B cell (primary cell): ENCODE measurements around the gene LRRC74B. TPM values are rescaled to one million over a fixed set of nuclear protein-coding genes. Genes with fewer than 3 reads are reported as not detected.
"Not testable (repeated sequence)": the region's sequence is repeated elsewhere in the genome, so short reads cannot be mapped to it uniquely, and the experiment has no call there.

ENCODE experiments used
- ATAC-seq: fragments of 200-7000 bp; cut with Tn5 transposase; one replicate; pipeline ENCODE4 v1.10.0; 2021; ENCODE audit warnings: low read depth, mild to moderate bottlenecking, moderate number of reproducible peaks, moderate library complexity
- CTCF ChIA-PET: fragments of 350-600 bp; sonication (Branson Sonifier 250); formaldehyde crosslinking; loops from one replicate; lab custom pipeline; 2021; ENCODE audit warnings: antibody characterized with exemption, inconsistent platforms; lab: Charles Lee
- POLR2A ChIA-PET: fragments of 350-600 bp; sonication (Branson Sonifier 250); formaldehyde crosslinking; loops from one replicate; lab custom pipeline; 2021; ENCODE audit warnings: antibody characterized with exemption; lab: Charles Lee
- DNase-seq: peaks from one replicate; pipeline ENCODE4 v3.0.0; 2013
- H2AFZ ChIP-seq: 2 replicates; pipeline ENCODE4 v1.6.1; 2012; ENCODE audit warnings: mild to moderate bottlenecking, low read depth, low read length; ENCODE audit not compliant: insufficient read depth, poor library complexity, severe bottlenecking
- H3K27ac ChIP-seq, 2 donors: 1 replicate in 1 of 2; 2 replicates in 1 of 2; pipeline ENCODE4 v1.5.1; 2012 to 2013; ENCODE audit warnings: low read length in 2 of 2, mild to moderate bottlenecking in 2 of 2, moderate library complexity in 1 of 2
- H3K27me3 ChIP-seq, 4 experiments: fragments of 200-600 bp in 1 of 4; sonication (generic) in 1 of 4; replicated peaks in 1 of 4; 1 replicate in 2 of 4; 2 replicates in 2 of 4; pipeline versions ENCODE4 v1.6.1 to v1.7.0; 2013 to 2016; ENCODE audit warnings: low read length in 3 of 4, mild to moderate bottlenecking in 2 of 4, mixed read lengths in 1 of 4, moderate library complexity in 1 of 4; ENCODE audit not compliant: insufficient read depth in 4 of 4, control insufficient read depth in 3 of 4; ENCODE audit errors: control extremely low read depth in 1 of 4
- H3K36me3 ChIP-seq, 2 experiments: replicated peaks in 1 of 2; 1 replicate in 1 of 2; 2 replicates in 1 of 2; pipeline versions ENCODE4 v1.6.1 to v1.7.1; 2013; ENCODE audit warnings: low read length in 1 of 2; ENCODE audit not compliant: insufficient read depth in 2 of 2, control insufficient read depth in 1 of 2; ENCODE audit errors: control extremely low read depth in 1 of 2, extremely low read depth in 1 of 2
- H3K4me1 ChIP-seq, 2 donors: fragments of 200-600 bp in 1 of 2; sonication (generic) in 1 of 2; 1 replicate in 1 of 2; 2 replicates in 1 of 2; pipeline versions ENCODE4 v1.5.1 to v1.6.1; 2013 to 2017; ENCODE audit warnings: low read length in 2 of 2; ENCODE audit not compliant: control insufficient read depth in 2 of 2, insufficient read depth in 2 of 2
- H3K4me2 ChIP-seq: replicated peaks from 2 replicates; pipeline ENCODE3; 2012; ENCODE audit warnings: mild to moderate bottlenecking, low read depth, low read length; ENCODE audit not compliant: poor library complexity, severe bottlenecking
- H3K4me3 ChIP-seq, 5 experiments: fragments of 200-600 bp in 1 of 5; sonication (generic) in 1 of 5; 1 replicate in 3 of 5; 2 replicates in 2 of 5; pipeline versions ENCODE4 v1.5.1 to v1.7.0; 2011 to 2016; ENCODE audit warnings: low read length in 4 of 5, mild to moderate bottlenecking in 4 of 5, low read depth in 2 of 5, control low read depth in 1 of 5, moderate library complexity in 1 of 5; ENCODE audit not compliant: insufficient read depth in 1 of 5; ENCODE audit errors: control extremely low read depth in 1 of 5, extremely low read depth in 1 of 5
- H3K79me2 ChIP-seq: fragments of 200-600 bp; sonication (generic); one replicate; pipeline ENCODE4 v1.6.0; 2016; ENCODE audit warnings: low read length; ENCODE audit not compliant: control insufficient read depth, insufficient read depth
- H3K9ac ChIP-seq: fragments of 200-600 bp; sonication (generic); 2 replicates; pipeline ENCODE4 v1.6.1; 2017; ENCODE audit warnings: mild to moderate bottlenecking, low read length, moderate library complexity
- H3K9me3 ChIP-seq, 3 donors: one replicate each; pipeline versions ENCODE4 v1.6.1 to v1.7.1; 2013; ENCODE audit warnings: low read length in 2 of 3; ENCODE audit not compliant: control insufficient read depth in 2 of 3, insufficient read depth in 1 of 3; ENCODE audit errors: control extremely low read depth in 1 of 3
- H4K20me1 ChIP-seq: 2 replicates; pipeline ENCODE4 v1.6.0; 2012; ENCODE audit warnings: mild to moderate bottlenecking, low read length; ENCODE audit not compliant: insufficient read depth, control insufficient read depth, poor library complexity, severe bottlenecking
- H3K27ac Mint-ChIP-seq: one replicate; pipeline ENCODE4 v1.8.0; 2021; ENCODE audit warnings: mixed read lengths
- H3K27me3 Mint-ChIP-seq: one replicate; pipeline ENCODE4 v1.8.0; 2021; ENCODE audit warnings: mixed read lengths
- H3K4me1 Mint-ChIP-seq: one replicate; pipeline ENCODE4 v1.8.0; 2021; ENCODE audit warnings: mixed read lengths
- H3K4me3 Mint-ChIP-seq: one replicate; pipeline ENCODE4 v1.8.0; 2021; ENCODE audit warnings: mixed read lengths
- H3K9me3 Mint-ChIP-seq: one replicate; pipeline ENCODE4 v1.8.0; 2022; ENCODE audit warnings: mixed read lengths; ENCODE audit not compliant: insufficient read depth
- EZH2 ChIP-seq: IDR thresholded peaks from 2 replicates; pipeline ENCODE4 v1.6.1; 2012; ENCODE audit warnings: borderline replicate concordance, low read depth, mild to moderate bottlenecking, moderate library complexity, low read length; ENCODE audit not compliant: insufficient read depth, poor library complexity, severe bottlenecking
- WGBS: methylation state at CpG from one replicate; pipeline ENCODE4 v1.1.5; 2013; ENCODE audit warnings: missing lambda C conversion rate; ENCODE audit not compliant: insufficient coverage; 5-methylcytosine and 5-hydroxymethylcytosine counted together
- intact Hi-C: fragments of 100-400 bp; cut with micrococcal nuclease; formaldehyde crosslinking; loops from one replicate; pipeline ENCODE4 v1.10.0; 2022
- polyA plus RNA-seq: library from polyadenylated mRNA; depleted of rRNA; stranded (reverse); fragments of >200 nt; gene quantifications from 2 replicates; pipeline ENCODE4 v1.2.3, GENCODE V29; 2012
- total RNA-seq, 2 donors: library from RNA; stranded (reverse); fragments of 120-200 nt in 1 of 2; gene quantifications; 1 replicate in 1 of 2; 2 replicates in 1 of 2; pipeline versions ENCODE4 v1.2.3 to v1.2.4, GENCODE V29; 2013 to 2022
- TF ChIP-seq, protein P1 (sequence below): fragments of 200-600 bp; IDR thresholded peaks from one replicate; pipeline ENCODE4 v1.8.0; 2022; ENCODE audit warnings: antibody characterized with exemption, mild to moderate bottlenecking

LRRC74B gene
- total and polyA plus RNA-seq, 2 donors (not counting 1 experiment from before 2014, with no cell fraction given), result 0.01 to 0.17 TPM

DNA sequence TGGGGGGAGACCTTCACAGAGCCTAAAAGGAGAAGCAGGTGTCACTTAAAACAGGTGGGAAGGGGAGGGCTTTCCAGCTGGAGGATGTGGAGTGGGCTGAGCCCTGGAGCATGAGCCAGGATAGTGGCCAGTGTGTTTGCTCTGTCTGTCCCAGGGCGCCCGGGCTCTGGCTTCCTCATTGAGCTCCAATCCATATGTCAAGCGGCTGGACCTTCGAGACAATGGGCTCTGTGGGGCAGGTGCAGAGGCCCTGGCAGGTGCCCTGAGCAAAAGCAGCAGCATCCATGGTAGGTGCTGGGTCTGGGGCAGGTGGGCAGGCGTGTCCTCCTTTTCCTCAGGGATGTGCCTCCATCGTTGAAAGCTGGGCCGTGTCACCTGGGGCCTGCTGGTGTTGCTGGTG lies 2.0 kb downstream of the LRRC74B start:
- CTCF ChIA-PET, result no interaction called here
- 88% methylated on average over 3 of the region's 7 CpGs for WGBS
- H3K4me2 ChIP-seq, result no peak overlapping the region
- no peaks in the 10 kb centered on the region for H4K20me1 ChIP-seq
- peaks cover 0 to 26% (median 7%) of the 10 kb centered on the region in 4 experiments for H3K27me3 ChIP-seq
- no peak overlapping the region for H3K27ac ChIP-seq
- H3K4me1 ChIP-seq, result peaks cover 23 to 24% of the 10 kb centered on the region in 2 donors
- POLR2A ChIA-PET, result no interaction called here
- H3K9me3 Mint-ChIP-seq, result no peaks in the 10 kb centered on the region
- no peak overlapping the region for H3K9ac ChIP-seq
- TF ChIP-seq EZH2, result no peak
- TF ChIP-seq, protein P1, sequence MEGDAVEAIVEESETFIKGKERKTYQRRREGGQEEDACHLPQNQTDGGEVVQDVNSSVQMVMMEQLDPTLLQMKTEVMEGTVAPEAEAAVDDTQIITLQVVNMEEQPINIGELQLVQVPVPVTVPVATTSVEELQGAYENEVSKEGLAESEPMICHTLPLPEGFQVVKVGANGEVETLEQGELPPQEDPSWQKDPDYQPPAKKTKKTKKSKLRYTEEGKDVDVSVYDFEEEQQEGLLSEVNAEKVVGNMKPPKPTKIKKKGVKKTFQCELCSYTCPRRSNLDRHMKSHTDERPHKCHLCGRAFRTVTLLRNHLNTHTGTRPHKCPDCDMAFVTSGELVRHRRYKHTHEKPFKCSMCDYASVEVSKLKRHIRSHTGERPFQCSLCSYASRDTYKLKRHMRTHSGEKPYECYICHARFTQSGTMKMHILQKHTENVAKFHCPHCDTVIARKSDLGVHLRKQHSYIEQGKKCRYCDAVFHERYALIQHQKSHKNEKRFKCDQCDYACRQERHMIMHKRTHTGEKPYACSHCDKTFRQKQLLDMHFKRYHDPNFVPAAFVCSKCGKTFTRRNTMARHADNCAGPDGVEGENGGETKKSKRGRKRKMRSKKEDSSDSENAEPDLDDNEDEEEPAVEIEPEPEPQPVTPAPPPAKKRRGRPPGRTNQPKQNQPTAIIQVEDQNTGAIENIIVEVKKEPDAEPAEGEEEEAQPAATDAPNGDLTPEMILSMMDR, result no peak
- no peaks in the 10 kb centered on the region for H3K36me3 ChIP-seq
- intact Hi-C loops, result loop anchor here (10.0 kb wide), 1 partner anchor 63 kb away; the partner anchor contains the start of gene LZTR1
- ATAC-seq (no peak), DNase-seq (no peak)
- H2AFZ ChIP-seq, result no peak overlapping the region
- H3K4me3 ChIP-seq, result no peak overlapping the region
- peaks cover 23% of the 10 kb centered on the region for H3K27me3 Mint-ChIP-seq
- peaks cover 20% of the 10 kb centered on the region for H3K4me1 Mint-ChIP-seq
- no peaks in the 10 kb centered on the region for H3K79me2 ChIP-seq
- no peaks in the 10 kb centered on the region for H3K9me3 ChIP-seq
- no peak overlapping the region for H3K27ac Mint-ChIP-seq
- no peak overlapping the region for H3K4me3 Mint-ChIP-seq

DNA sequence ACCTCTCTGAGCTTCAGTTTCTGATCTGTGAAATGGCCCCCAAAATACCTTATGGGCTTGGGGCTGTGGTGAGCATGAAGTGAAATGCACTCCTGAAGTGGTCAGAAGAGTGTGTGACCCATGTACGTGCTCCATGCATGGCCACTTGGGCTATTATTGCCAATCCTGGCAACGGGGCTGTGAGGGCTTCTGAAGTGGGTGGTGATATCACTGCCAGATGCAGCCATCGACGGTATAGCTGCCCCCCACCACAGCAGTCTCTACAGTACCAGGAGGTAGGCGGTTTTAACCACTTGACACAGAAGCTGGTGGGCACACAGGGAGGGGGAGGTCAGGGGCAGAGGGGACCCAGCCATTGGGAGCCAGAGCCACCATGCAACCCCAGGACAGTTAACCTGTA lies 2.7 kb downstream of the LRRC74B start:
- H3K27me3 Mint-ChIP-seq, result peaks cover 20% of the 10 kb centered on the region
- H3K9me3 ChIP-seq, DNase-seq, H3K27ac ChIP-seq, ATAC-seq, CTCF ChIA-PET, H3K4me2 ChIP-seq, H3K4me3 Mint-ChIP-seq, H3K27ac Mint-ChIP-seq, H3K9ac ChIP-seq, H3K4me3 ChIP-seq, H2AFZ ChIP-seq, H3K36me3 ChIP-seq, H4K20me1 ChIP-seq, H3K9me3 Mint-ChIP-seq, POLR2A ChIA-PET, H3K79me2 ChIP-seq: not testable (repeated sequence)
- peaks cover 0 to 20% (median 6%) of the 10 kb centered on the region in 4 experiments for H3K27me3 ChIP-seq
- intact Hi-C loops, result loop anchor here (10.0 kb wide), 1 partner anchor 64 kb away; the partner anchor contains the start of gene LZTR1
- H3K4me1 Mint-ChIP-seq, result peaks cover 19% of the 10 kb centered on the region
- 100% methylated on average over 1 of the region's 5 CpGs for WGBS
- peaks cover 22% of the 10 kb centered on the region in 2 donors for H3K4me1 ChIP-seq

DNA sequence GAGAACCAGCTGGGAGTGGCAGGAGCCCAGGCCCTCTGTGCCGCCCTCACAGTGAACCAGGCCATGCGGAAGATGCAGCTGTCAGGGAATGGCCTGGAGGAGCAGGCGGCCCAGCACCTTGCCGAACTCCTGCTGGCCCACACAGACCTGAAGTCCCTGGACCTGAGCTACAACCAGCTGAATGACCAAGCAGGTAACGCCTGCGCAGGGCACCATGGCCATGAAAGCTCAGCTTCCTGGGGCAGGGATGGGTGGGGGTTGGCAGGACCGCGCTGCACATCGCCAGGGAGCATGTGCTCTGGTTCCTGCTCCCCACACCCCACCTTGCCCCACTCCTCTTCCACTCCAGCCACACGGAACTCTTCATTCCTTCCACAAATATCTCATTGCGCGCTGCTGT lies 3.2 kb downstream of the LRRC74B start:
- ATAC-seq, H3K27ac Mint-ChIP-seq, CTCF ChIA-PET: not testable (repeated sequence)

More for the DNA sequence above, 3.2 kb downstream of the LRRC74B start:
- H3K36me3 ChIP-seq, H4K20me1 ChIP-seq, H3K27ac ChIP-seq, H2AFZ ChIP-seq, H3K4me3 Mint-ChIP-seq, H3K79me2 ChIP-seq, H3K9me3 ChIP-seq, H3K9me3 Mint-ChIP-seq, H3K4me2 ChIP-seq, H3K9ac ChIP-seq, POLR2A ChIA-PET, H3K4me3 ChIP-seq, DNase-seq: not testable (repeated sequence)
- peaks cover 0 to 14% (median 5%) of the 10 kb centered on the region in 4 experiments for H3K27me3 ChIP-seq
- WGBS, result no CpG with 5 or more reads among the region's 12 CpGs
- peaks cover 18% of the 10 kb centered on the region in 2 donors for H3K4me1 ChIP-seq
- peaks cover 15% of the 10 kb centered on the region for H3K4me1 Mint-ChIP-seq
- H3K27me3 Mint-ChIP-seq, result peaks cover 15% of the 10 kb centered on the region
- intact Hi-C loops, result loop anchor here (10.0 kb wide), 1 partner anchor 64 kb away; the partner anchor contains the start of gene LZTR1
